ENCODE results near the gene SLC9A2.

The SLC9A2 gene

GRCh38 chr2:102743259-102743658, 123.9 kb downstream of the SLC9A2 start:
- no peak for TF ChIP-seq REST (IDR thresholded peaks at IDR 0.05; ENCODE audit: insufficient replicate concordance, low read depth)
- no peak for TF ChIP-seq GABPA (IDR thresholded peaks at IDR 0.05; ENCODE audit: low read depth)
- TF ChIP-seq POLR2AphosphoS5 (IDR thresholded peaks at IDR 0.05; ENCODE audit: low read depth), result no peak
- TF ChIP-seq CTCF (IDR thresholded peaks at IDR 0.05; ENCODE audit: insufficient read depth, low read length), result no peak
- no peak for TF ChIP-seq SPI1 (IDR thresholded peaks at IDR 0.05; ENCODE audit: borderline replicate concordance, low read depth)
- no peak for DNase-seq (ENCODE audit: low read depth in 1 of 2, low spot score in 1 of 2)
- H3K4me3 ChIP-seq (replicated peaks; ENCODE audit: insufficient read depth, low read length), result no peak overlapping the region
- H3K27me3 ChIP-seq (ENCODE audit: insufficient read depth, poor library complexity, severe bottlenecking), result no peaks in the 10 kb centered on the region
- H3K27ac ChIP-seq (replicated peaks), result no peak overlapping the region

GRCh38 chr2:102748107-102748506, 128.8 kb downstream of the SLC9A2 start:
- no peak for DNase-seq (ENCODE audit: low read depth in 1 of 2, low spot score in 1 of 2)
- TF ChIP-seq GABPA (IDR thresholded peaks at IDR 0.05; ENCODE audit: low read depth) (no peak), REST (IDR thresholded peaks at IDR 0.05; ENCODE audit: insufficient replicate concordance, low read depth) (no peak), SPI1 (IDR thresholded peaks at IDR 0.05; ENCODE audit: borderline replicate concordance, low read depth) (no peak), CTCF (IDR thresholded peaks at IDR 0.05; ENCODE audit: insufficient read depth, low read length) (no peak), POLR2AphosphoS5 (IDR thresholded peaks at IDR 0.05; ENCODE audit: low read depth) (no peak)
- no peak overlapping the region for H3K4me3 ChIP-seq (replicated peaks; ENCODE audit: insufficient read depth, low read length)
- H3K27me3 ChIP-seq (ENCODE audit: insufficient read depth, poor library complexity, severe bottlenecking), result no peaks in the 10 kb centered on the region
- H3K27ac ChIP-seq (replicated peaks), result no peak overlapping the region

- H3K4me3 ChIP-seq (replicated peaks; ENCODE audit: insufficient read depth, low read length), result no peak overlapping the region
- no peak overlapping the region for H3K27ac ChIP-seq (replicated peaks)
- no peak for DNase-seq (ENCODE audit: low read depth in 1 of 2, low spot score in 1 of 2)
- no peak for TF ChIP-seq SPI1 (IDR thresholded peaks at IDR 0.05; ENCODE audit: borderline replicate concordance, low read depth)
- TF ChIP-seq GABPA (IDR thresholded peaks at IDR 0.05; ENCODE audit: low read depth), result no peak
- TF ChIP-seq REST (IDR thresholded peaks at IDR 0.05; ENCODE audit: insufficient replicate concordance, low read depth), result no peak
- no peak for TF ChIP-seq CTCF (IDR thresholded peaks at IDR 0.05; ENCODE audit: insufficient read depth, low read length)
- no peak for TF ChIP-seq POLR2AphosphoS5 (IDR thresholded peaks at IDR 0.05; ENCODE audit: low read depth)
- H3K27me3 ChIP-seq (ENCODE audit: insufficient read depth, poor library complexity, severe bottlenecking), result no peaks in the 10 kb centered on the region
Observed at GRCh38 chr2:102749938-102750337, 130.6 kb downstream of the SLC9A2 start.
